WERI-Rb-1 (cell line): ENCODE results near the gene COL18A1.

Experiments
- DNase-seq: peaks from one replicate; pipeline ENCODE4 v3.0.0-alpha.2; 2020
- H3K27ac ChIP-seq: fragments of 250-450 bp; sonication (Bioruptor Pico); 2 replicates; pipeline ENCODE4 v1.5.1; 2020; ENCODE audit warnings: mild to moderate bottlenecking, moderate library complexity
- H3K27me3 ChIP-seq: fragments of 250-450 bp; sonication (Bioruptor Pico); 2 replicates; pipeline ENCODE4 v1.5.1; 2021; ENCODE audit warnings: mild to moderate bottlenecking, low read depth, moderate library complexity; ENCODE audit not compliant: insufficient read depth, severe bottlenecking
- H3K36me3 ChIP-seq: fragments of 250-450 bp; sonication (Bioruptor Pico); 2 replicates; pipeline ENCODE4 v1.5.1; 2020; ENCODE audit warnings: mild to moderate bottlenecking, moderate library complexity
- H3K4me3 ChIP-seq: 2 replicates; pipeline ENCODE4 v1.5.1; 2011; ENCODE audit warnings: low read depth, mild to moderate bottlenecking, control low read depth, low read length
- H3K9me3 ChIP-seq: fragments of 250-450 bp; sonication (Bioruptor Pico); 2 replicates; pipeline ENCODE4 v1.5.1; 2021; ENCODE audit warnings: mild to moderate bottlenecking, moderate library complexity; ENCODE audit not compliant: severe bottlenecking
- CTCF ChIP-seq: IDR thresholded peaks from 2 replicates; pipeline ENCODE4 v1.5.1; 2011; ENCODE audit warnings: low read depth, mild to moderate bottlenecking, control low read depth, inconsistent platforms, low read length

COL18A1 gene

GRCh38 chr21:45475004-45475685 is 70.2 kb downstream of the COL18A1 start:
- no peak for TF ChIP-seq CTCF
- H3K4me3 ChIP-seq: no peak overlapping the region
- no peaks in the 10 kb centered on the region for H3K27me3 ChIP-seq
- no peaks in the 10 kb centered on the region for H3K9me3 ChIP-seq
- no peak for DNase-seq
- no peak overlapping the region for H3K27ac ChIP-seq
- no peaks in the 10 kb centered on the region for H3K36me3 ChIP-seq

- no peaks in the 10 kb centered on the region for H3K36me3 ChIP-seq
Measured at GRCh38 chr21:45475797-45476570, 71.0 kb downstream of the COL18A1 start.

DNA sequence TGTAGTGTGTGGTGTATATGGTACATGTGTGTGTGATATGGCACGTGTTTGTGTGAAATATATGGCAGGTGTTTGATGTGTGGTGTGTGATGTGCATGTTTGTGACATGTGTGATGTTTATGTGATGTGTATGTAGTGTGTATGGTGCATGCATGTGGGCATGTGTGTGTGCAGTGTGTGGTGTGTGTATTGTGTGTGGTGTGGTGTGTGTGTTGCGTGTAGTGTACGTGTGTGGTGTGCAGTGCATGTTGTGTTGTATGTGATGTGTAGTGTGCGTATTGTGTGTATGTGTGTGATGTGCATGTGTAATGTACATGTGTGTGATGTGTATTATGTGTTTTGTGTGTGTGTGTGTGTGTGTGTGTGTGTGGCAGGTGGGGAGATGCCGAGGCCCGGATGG is 71.6 kb downstream of the COL18A1 start:
- Histone ChIP-seq H3K4me3 (no peak overlapping the region), H3K27ac (no peak overlapping the region), H3K9me3 (no peaks in the 10 kb centered on the region), H3K36me3 (no peaks in the 10 kb centered on the region), H3K27me3 (no peaks in the 10 kb centered on the region)
- DNase-seq: no peak
- TF ChIP-seq CTCF: no peak

More at GRCh38 chr21:45475797-45476570, 71.0 kb downstream of the COL18A1 start:
- Histone ChIP-seq H3K4me3 (no peak overlapping the region), H3K27ac (no peak overlapping the region), H3K27me3 (no peaks in the 10 kb centered on the region), H3K9me3 (no peaks in the 10 kb centered on the region)
- DNase-seq: no peak
- no peak for TF ChIP-seq CTCF

DNA sequence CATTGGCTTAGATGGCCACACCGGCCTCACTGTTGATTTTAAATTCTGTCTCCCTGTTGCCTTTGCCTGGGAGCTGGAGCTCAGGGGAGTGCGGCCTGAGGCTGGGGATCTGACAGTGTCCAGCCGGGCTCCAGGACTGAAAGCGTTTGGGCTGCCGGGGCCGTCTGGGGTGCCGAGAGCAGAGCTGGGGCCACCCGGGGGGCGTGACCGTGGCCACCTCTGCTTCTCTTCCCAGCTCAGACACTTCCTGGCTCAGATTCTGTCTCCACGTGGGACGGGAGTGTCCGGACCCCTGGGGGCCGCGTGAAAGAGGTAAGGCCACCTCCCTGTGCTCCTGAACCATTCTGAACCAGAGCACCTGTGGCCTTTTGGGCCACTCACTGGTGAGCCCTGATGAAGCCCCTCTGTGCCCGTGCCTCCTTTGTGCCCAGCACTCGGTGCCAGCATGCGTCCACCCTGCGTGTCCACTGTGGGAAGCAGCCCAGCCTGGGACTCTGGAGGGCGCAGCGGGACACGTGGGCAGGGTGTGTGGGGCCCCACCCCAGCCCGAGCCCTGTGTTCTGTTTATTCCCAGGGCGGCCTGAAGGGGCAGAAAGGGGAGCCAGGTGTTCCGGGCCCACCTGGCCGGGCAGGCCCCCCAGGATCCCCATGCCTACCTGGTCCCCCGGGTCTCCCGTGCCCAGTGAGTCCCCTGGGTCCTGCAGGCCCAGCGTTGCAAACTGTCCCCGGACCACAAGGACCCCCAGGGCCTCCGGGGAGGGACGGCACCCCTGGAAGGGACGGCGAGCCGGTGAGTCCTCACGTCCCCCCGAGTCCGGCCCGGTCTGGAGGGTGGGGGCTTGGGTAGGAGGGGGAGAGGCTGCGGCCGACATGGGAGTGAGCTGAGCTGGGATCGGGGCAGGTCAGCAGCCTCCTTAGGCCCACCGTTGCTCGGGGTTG is 72.5 kb downstream of the COL18A1 start:
- DNase-seq: no peak
- peak overlapping the region; percentile 37 for H3K4me3 ChIP-seq
- no peaks in the 10 kb centered on the region for H3K27me3 ChIP-seq
- peak overlapping the region; percentile 68 for H3K27ac ChIP-seq
- H3K36me3 ChIP-seq: no peaks in the 10 kb centered on the region
- no peak for TF ChIP-seq CTCF
- no peaks in the 10 kb centered on the region for H3K9me3 ChIP-seq

DNA sequence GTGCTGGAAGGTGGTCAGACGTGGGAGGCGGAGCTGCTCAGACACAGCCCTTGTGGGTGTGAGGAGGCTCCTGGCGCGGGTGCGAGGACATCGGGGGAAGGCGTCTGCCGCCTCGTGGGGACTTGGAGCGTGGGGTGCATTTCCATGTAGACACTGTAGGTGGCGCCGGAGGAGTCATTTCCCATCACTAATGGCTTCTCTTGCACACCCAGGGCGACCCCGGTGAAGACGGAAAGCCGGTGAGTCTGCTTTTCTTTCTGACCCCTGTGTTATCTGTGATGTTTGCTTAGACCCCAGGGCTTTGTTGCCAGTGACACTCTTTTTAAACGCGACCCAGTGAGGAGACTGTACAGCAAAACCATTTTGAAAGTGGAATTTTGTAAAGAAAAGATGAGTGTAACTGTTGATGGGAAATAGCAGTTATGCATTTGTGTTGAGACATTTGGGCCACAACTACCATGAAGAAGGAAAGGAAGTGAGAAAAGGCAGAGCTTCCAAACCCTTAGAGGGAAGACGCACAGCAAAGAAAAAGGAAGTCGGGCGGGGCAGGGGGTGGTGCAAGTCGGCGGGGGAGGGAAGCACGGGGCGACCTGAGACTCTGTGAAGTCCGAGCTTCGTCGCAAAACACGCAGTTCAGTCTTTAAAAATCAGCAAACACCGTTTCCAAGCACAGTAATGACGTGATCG is 73.3 kb downstream of the COL18A1 start:
- no peaks in the 10 kb centered on the region for H3K36me3 ChIP-seq
- DNase-seq: peak; percentile 94
- no peaks in the 10 kb centered on the region for H3K27me3 ChIP-seq
- no peaks in the 10 kb centered on the region for H3K9me3 ChIP-seq
- TF ChIP-seq CTCF: peak; percentile 98
- peak overlapping the region; percentile 68 for H3K27ac ChIP-seq
- H3K4me3 ChIP-seq: peak overlapping the region; percentile 37
